MM.1S (cell line): ENCODE measurements around the gene CCDC178.

ENCODE experiments used
- DNase-seq: peaks from one replicate; pipeline ENCODE4 v3.0.0-alpha.2; 2015
- H2AFZ ChIP-seq: fragments of 300-600 bp; sonication (generic); 2 replicates; pipeline ENCODE4 v1.6.0; 2016; ENCODE audit warnings: antibody characterized with exemption, low read length
- H3F3A ChIP-seq: fragments of 300-600 bp; sonication (generic); 2 replicates; pipeline ENCODE4 v1.6.1; 2016; ENCODE audit warnings: mild to moderate bottlenecking, antibody characterized with exemption, low read length, moderate library complexity, mixed read lengths; ENCODE audit not compliant: insufficient read depth
- H3K27ac ChIP-seq: fragments of 300-600 bp; sonication (generic); 2 replicates; pipeline ENCODE4 v1.5.1; 2016; ENCODE audit warnings: mild to moderate bottlenecking, low read length
- H3K27me3 ChIP-seq: fragments of 300-600 bp; sonication (generic); replicated peaks from 2 replicates; pipeline ENCODE4 v1.6.0; 2016; ENCODE audit warnings: low read length; ENCODE audit not compliant: insufficient read depth
- H3K36me3 ChIP-seq: fragments of 300-600 bp; sonication (generic); replicated peaks from 2 replicates; pipeline ENCODE4 v1.6.1; 2016; ENCODE audit warnings: mild to moderate bottlenecking, low read length, mixed read lengths; ENCODE audit not compliant: insufficient read depth
- H3K4me1 ChIP-seq: fragments of 300-600 bp; sonication (generic); 2 replicates; pipeline ENCODE4 v1.6.1; 2016; ENCODE audit warnings: low read length, mixed read lengths
- H3K4me2 ChIP-seq: fragments of 300-600 bp; sonication (generic); 2 replicates; pipeline ENCODE4 v1.6.0; 2016; ENCODE audit warnings: low read depth, low read length
- H3K4me3 ChIP-seq: fragments of 300-600 bp; sonication (generic); 2 replicates; pipeline ENCODE4 v1.5.1; 2016; ENCODE audit warnings: low read length, mixed read lengths
- H3K79me2 ChIP-seq: fragments of 300-600 bp; sonication (generic); 2 replicates; pipeline ENCODE4 v1.6.1; 2016; ENCODE audit warnings: mixed run types, low read length, mixed read lengths
- H3K9ac ChIP-seq: fragments of 300-600 bp; sonication (generic); 2 replicates; pipeline ENCODE4 v1.6.1; 2016; ENCODE audit warnings: low read length, mixed read lengths
- H3K9me2 ChIP-seq: fragments of 300-600 bp; sonication (generic); replicated peaks from 2 replicates; pipeline ENCODE4 v1.6.1; 2016; ENCODE audit warnings: mild to moderate bottlenecking, low read length, mixed read lengths; ENCODE audit not compliant: insufficient read depth
- H3K9me3 ChIP-seq: fragments of 300-600 bp; sonication (generic); replicated peaks from 2 replicates; pipeline ENCODE4 v1.6.1; 2016; ENCODE audit warnings: mild to moderate bottlenecking, low read length, mixed read lengths; ENCODE audit not compliant: insufficient read depth
- H4K20me1 ChIP-seq: fragments of 300-600 bp; sonication (generic); 2 replicates; pipeline ENCODE4 v1.6.1; 2016; ENCODE audit warnings: mild to moderate bottlenecking, low read length, moderate library complexity, mixed read lengths; ENCODE audit not compliant: insufficient read depth
- EZH2 ChIP-seq: fragments of 300-600 bp; sonication (generic); optimal IDR thresholded peaks from 2 replicates; pipeline ENCODE3; 2017; ENCODE audit warnings: low read depth, mild to moderate bottlenecking, antibody characterized with exemption, low read length, mixed read lengths
- EZH2phosphoT487 ChIP-seq: fragments of 300-600 bp; sonication (generic); IDR thresholded peaks from 2 replicates; pipeline ENCODE4 v1.6.1; 2018; ENCODE audit warnings: antibody characterized with exemption, low read length
- TF ChIP-seq, protein P1 (sequence below): fragments of 300-600 bp; sonication (generic); IDR thresholded peaks from 2 replicates; pipeline ENCODE4 v1.5.1; 2016; ENCODE audit warnings: antibody characterized with exemption, low read length, mixed read lengths

Gene CCDC178

DNA sequence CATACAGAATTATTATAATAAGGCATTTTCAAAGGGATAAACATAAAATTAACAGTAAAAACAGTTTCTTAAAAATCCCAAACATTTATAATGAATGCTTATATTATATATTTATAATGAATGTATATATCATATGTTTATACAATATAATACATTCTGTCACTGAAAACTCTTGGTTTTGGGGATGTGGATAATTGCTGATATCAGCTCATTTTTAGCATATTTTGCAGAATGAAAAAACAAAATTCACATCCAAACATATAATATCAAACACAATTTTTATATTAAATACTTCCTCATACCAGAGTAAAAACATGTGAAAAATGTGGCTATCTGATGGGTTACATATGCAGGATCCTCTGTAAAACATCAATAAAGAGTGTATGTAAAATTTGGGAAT lies 465.0 kb downstream of the CCDC178 start:
- Histone ChIP-seq H3K9me3 (no peaks in the 10 kb centered on the region), H3K27ac (no peak overlapping the region), H2AFZ (no peak overlapping the region), H3K9me2 (no peaks in the 10 kb centered on the region), H3K79me2 (no peaks in the 10 kb centered on the region), H3K9ac (no peak overlapping the region), H3K27me3 (no peaks in the 10 kb centered on the region), H3K4me2 (no peak overlapping the region), H3K36me3 (no peaks in the 10 kb centered on the region), H4K20me1 (no peaks in the 10 kb centered on the region), H3F3A (no peaks in the 10 kb centered on the region), H3K4me3 (no peak overlapping the region), H3K4me1 (no peaks in the 10 kb centered on the region)
- TF ChIP-seq EZH2 (no peak), EZH2phosphoT487 (no peak)
- TF ChIP-seq, protein P1, sequence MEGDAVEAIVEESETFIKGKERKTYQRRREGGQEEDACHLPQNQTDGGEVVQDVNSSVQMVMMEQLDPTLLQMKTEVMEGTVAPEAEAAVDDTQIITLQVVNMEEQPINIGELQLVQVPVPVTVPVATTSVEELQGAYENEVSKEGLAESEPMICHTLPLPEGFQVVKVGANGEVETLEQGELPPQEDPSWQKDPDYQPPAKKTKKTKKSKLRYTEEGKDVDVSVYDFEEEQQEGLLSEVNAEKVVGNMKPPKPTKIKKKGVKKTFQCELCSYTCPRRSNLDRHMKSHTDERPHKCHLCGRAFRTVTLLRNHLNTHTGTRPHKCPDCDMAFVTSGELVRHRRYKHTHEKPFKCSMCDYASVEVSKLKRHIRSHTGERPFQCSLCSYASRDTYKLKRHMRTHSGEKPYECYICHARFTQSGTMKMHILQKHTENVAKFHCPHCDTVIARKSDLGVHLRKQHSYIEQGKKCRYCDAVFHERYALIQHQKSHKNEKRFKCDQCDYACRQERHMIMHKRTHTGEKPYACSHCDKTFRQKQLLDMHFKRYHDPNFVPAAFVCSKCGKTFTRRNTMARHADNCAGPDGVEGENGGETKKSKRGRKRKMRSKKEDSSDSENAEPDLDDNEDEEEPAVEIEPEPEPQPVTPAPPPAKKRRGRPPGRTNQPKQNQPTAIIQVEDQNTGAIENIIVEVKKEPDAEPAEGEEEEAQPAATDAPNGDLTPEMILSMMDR: no peak
- DNase-seq: no peak

- no peak for TF ChIP-seq EZH2phosphoT487
- TF ChIP-seq, protein P1: no peak
- no peak for TF ChIP-seq EZH2
- no peak overlapping the region for H2AFZ ChIP-seq
- H4K20me1 ChIP-seq: no peaks in the 10 kb centered on the region
- no peaks in the 10 kb centered on the region for H3K9me2 ChIP-seq
- no peak for DNase-seq
- no peak overlapping the region for H3K4me2 ChIP-seq
- no peak overlapping the region for H3K4me3 ChIP-seq
- H3K79me2 ChIP-seq: no peaks in the 10 kb centered on the region
- H3K9me3 ChIP-seq: no peaks in the 10 kb centered on the region
- H3K27ac ChIP-seq: no peak overlapping the region
- H3K4me1 ChIP-seq: no peaks in the 10 kb centered on the region
- no peak overlapping the region for H3K9ac ChIP-seq
- no peaks in the 10 kb centered on the region for H3K27me3 ChIP-seq
- H3F3A ChIP-seq: no peaks in the 10 kb centered on the region
- no peaks in the 10 kb centered on the region for H3K36me3 ChIP-seq
Observed at GRCh38 chr18:32975163-32975436, 465.4 kb downstream of the CCDC178 start.

DNA sequence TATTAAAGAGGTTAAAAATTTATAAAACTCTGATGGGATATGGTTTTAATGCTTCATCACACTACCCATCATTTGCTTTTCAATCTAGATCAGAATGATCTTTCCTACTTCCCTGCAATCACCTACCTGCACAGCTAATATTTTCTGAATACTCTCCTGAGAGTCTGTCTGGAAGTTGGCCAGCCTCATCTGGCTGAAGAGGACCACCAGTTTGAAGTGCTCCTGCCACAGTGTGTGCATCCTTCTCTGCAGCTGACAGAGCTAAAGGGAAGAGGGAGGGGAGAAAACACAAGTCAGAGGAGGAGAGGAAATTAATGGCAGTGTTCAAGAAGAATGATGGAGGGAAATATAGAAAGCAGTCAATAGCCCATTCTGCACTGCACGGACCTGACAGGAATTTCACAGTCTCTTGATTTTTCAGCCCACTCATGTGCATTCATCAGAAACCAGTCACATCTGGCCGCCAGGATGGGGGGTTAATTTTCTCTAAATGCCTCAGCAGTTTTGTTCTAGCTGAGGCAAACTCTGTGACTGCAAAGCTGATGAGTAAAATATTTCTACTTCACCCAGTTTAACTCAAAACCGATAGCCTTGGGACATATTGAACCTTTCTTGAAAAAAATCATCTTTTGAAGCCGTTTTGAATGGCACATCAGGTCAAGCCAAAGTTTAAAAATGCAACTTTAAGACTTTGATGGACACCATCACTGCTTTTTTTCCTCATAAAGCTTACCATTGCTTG lies 465.9 kb downstream of the CCDC178 start:
- Histone ChIP-seq H3K36me3 (no peaks in the 10 kb centered on the region), H3K27ac (no peak overlapping the region), H3K9me2 (no peaks in the 10 kb centered on the region), H3K4me1 (no peaks in the 10 kb centered on the region), H2AFZ (no peak overlapping the region), H3K9ac (no peak overlapping the region), H3K4me2 (no peak overlapping the region), H4K20me1 (no peaks in the 10 kb centered on the region), H3K27me3 (no peaks in the 10 kb centered on the region), H3F3A (no peaks in the 10 kb centered on the region), H3K9me3 (no peaks in the 10 kb centered on the region), H3K79me2 (no peaks in the 10 kb centered on the region), H3K4me3 (no peak overlapping the region)
- no peak for DNase-seq
- TF ChIP-seq EZH2phosphoT487 (no peak), EZH2 (no peak)
- TF ChIP-seq, protein P1: no peak
